Tibial artery (tissue), 4 donors: ENCODE data around the gene IL1RN.

Experiments
- DNase-seq, 2 donors: peaks; one replicate each; pipeline ENCODE4 v3.0.0-alpha.2; 2019
- H3K27ac ChIP-seq, 2 donors: fragments of 200-600 bp; sonication (generic) in 1 of 2; 1 replicate in 1 of 2; 2 replicates in 1 of 2; pipeline ENCODE4 v1.5.1; 2018 to 2019; ENCODE audit warnings: mild to moderate bottlenecking in 1 of 2
- H3K27me3 ChIP-seq, 2 donors: fragments of 200-600 bp; sonication (generic) in 1 of 2; one replicate each; pipeline versions ENCODE4 v1.5.1 to v1.6.0; 2016 to 2019
- H3K36me3 ChIP-seq, 3 donors: fragments of 200-600 bp; sonication (generic) in 2 of 3; one replicate each; pipeline ENCODE4 v1.5.1; 2016 to 2019; ENCODE audit warnings: mild to moderate bottlenecking in 2 of 3
- H3K4me1 ChIP-seq, 4 donors: fragments of 200-600 bp; sonication (generic) in 2 of 4; 1 replicate in 3 of 4; 2 replicates in 1 of 4; pipeline ENCODE4 v1.5.1; 2016 to 2019
- H3K4me3 ChIP-seq, 2 donors: fragments of 200-600 bp; sonication (generic) in 1 of 2; 1 replicate in 1 of 2; 2 replicates in 1 of 2; pipeline ENCODE4 v1.5.1; 2018 to 2019; ENCODE audit warnings: mild to moderate bottlenecking in 2 of 2
- H3K9me3 ChIP-seq, 3 donors: fragments of 200-600 bp; sonication (generic) in 1 of 3; one replicate each; pipeline ENCODE4 v1.5.1; 2016 to 2019
- CTCF ChIP-seq, 2 experiments: fragments of 200-600 bp in 1 of 2; fragments of 450-650 bp in 1 of 2; IDR thresholded peaks; one replicate each; pipeline ENCODE4 v1.5.1; 2017 to 2019; ENCODE audit warnings: antibody characterized with exemption in 2 of 2, mild to moderate bottlenecking in 1 of 2, moderate library complexity in 1 of 2
- intact Hi-C: fragments of 100-400 bp; cut with DNase I; formaldehyde crosslinking; loops from one replicate; pipeline ENCODE4 v1.15.0; 2023; ENCODE audit warnings: low total_unique reads

The IL1RN gene

DNA sequence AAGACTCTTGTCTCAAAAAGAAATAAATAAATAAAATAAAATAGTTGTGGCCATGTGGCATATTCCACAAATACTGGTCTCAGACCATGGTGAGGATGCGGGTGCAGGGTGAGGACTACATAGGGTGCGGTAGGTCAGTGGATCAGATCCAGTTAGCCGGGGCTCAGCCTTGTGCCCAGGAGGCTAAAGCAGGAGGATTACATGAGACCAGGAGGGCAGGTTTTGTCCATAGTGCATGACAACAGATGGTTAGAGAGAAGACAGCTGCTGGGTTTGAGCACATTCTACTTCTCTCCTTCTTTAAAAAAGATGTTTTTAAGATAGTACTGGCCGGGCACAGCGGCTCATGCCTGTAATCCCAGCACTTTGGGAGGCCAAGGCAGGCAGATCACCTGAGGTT lies 33.6 kb downstream of the IL1RN start:
- peak in 1 of 2 donors; percentile 38 for DNase-seq
- intact Hi-C loops, result no loop called here
- H3K9me3 ChIP-seq, result no peaks in the 10 kb centered on the region
- H3K4me1 ChIP-seq, result no peaks in the 10 kb centered on the region
- H3K27me3 ChIP-seq, result peaks cover 0 to 31% of the 10 kb centered on the region in 2 donors
- H3K36me3 ChIP-seq, result no peaks in the 10 kb centered on the region
- no peak overlapping the region for H3K4me3 ChIP-seq
- H3K27ac ChIP-seq, result no peak overlapping the region
- TF ChIP-seq CTCF (IDR thresholded peaks at IDR 0.05), result no peak

- no peak for TF ChIP-seq CTCF (IDR thresholded peaks at IDR 0.05)
- Histone ChIP-seq H3K27me3 (peaks cover 0 to 19% of the 10 kb centered on the region in 2 donors), H3K9me3 (no peaks in the 10 kb centered on the region), H3K36me3 (no peaks in the 10 kb centered on the region), H3K4me3 (no peak overlapping the region), H3K27ac (no peak overlapping the region), H3K4me1 (no peaks in the 10 kb centered on the region)
- intact Hi-C loops, result no loop called here
- peak in 1 of 2 donors; percentile 24 for DNase-seq
Measured at GRCh38 chr2:113162173-113162572, 34.8 kb downstream of the IL1RN start.

GRCh38 chr2:113162869-113163268 lies 35.5 kb downstream of the IL1RN start:
- no peaks in the 10 kb centered on the region for H3K9me3 ChIP-seq
- no peaks in the 10 kb centered on the region for H3K4me1 ChIP-seq
- DNase-seq, result no peak
- H3K27ac ChIP-seq, result no peak overlapping the region
- H3K4me3 ChIP-seq, result no peak overlapping the region
- H3K27me3 ChIP-seq, result peaks cover 0 to 12% of the 10 kb centered on the region in 2 donors
- no peaks in the 10 kb centered on the region for H3K36me3 ChIP-seq
- TF ChIP-seq CTCF (IDR thresholded peaks at IDR 0.05), result no peak
- intact Hi-C loops, result no loop called here

DNA sequence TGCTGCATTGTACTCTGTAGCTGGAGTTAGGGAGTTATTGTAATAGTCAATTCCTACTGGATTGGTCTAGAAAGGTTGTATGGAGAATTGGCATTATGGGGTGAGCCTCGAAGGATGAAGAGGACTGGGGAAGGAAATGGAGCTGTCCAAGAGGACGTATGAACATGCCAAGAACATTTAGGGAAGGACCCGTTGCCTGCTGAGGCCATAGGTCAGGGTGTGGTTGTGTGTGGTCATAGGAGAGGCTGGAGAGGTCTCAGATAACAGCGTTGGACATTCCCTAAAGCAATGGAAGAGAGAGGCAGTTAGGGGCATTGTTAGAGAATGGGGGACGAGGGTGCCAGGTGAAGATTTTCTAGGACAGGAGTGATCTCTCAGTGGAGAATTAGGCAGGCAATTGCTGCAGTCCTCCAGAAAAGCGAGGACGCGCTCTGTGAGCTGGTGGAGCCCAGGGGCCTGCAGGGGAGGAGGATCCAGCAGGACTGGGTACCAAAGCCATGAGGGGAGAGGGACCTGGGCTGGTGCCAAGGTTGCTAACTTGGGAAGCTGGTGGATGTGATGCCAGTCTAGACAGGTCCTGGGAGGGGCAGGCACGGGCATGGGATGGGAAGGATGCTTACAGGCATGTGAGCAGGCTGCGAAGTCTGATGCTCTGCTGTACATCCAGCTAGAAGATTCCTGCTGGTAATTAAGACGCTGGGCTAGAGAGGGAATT lies 37.0 kb downstream of the IL1RN start:
- no peak overlapping the region for H3K4me3 ChIP-seq
- H3K27ac ChIP-seq, result no peak overlapping the region
- intact Hi-C loops, result no loop called here
- DNase-seq, result peak in 1 of 2 donors; percentile 45
- no peaks in the 10 kb centered on the region for H3K9me3 ChIP-seq
- H3K4me1 ChIP-seq, result no peaks in the 10 kb centered on the region
- H3K36me3 ChIP-seq, result no peaks in the 10 kb centered on the region
- no peak for TF ChIP-seq CTCF (IDR thresholded peaks at IDR 0.05)
- peaks cover 0 to under 1% of the 10 kb centered on the region in 2 donors for H3K27me3 ChIP-seq

DNA sequence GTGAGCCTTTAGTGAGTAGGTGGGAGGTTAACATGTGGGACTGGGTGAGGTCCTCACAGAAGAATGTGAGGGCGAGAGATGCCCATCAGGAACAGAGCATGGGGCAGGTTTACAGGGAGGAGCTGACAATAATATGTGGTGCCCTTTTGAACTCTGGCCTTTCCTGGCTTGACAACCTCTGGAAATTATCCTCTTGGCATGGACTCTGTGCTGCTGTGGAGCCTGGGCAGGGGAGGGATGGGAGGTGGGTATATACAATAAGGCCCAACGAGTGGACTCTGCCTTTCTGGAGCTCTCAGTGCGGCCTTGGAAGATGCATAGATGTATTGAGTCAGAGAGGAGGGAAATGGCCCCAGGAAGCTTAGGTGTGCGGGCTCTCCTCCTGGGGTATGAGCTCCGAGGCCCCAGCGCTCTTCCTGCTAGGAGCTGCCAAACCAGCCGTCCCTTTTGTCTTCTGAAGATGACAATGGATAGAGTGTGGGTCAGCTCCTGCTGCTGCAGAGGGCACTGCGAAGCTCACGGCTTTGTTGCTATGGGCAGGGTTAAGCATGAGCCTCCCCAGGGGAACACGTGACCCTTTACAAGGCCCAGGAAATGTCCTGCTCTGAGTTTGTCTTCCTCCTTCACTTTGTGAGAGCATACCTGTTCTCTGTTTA lies 37.7 kb downstream of the IL1RN start:
- Histone ChIP-seq H3K27me3 (no peaks in the 10 kb centered on the region), H3K27ac (no peak overlapping the region), H3K36me3 (no peaks in the 10 kb centered on the region), H3K9me3 (no peaks in the 10 kb centered on the region), H3K4me3 (no peak overlapping the region), H3K4me1 (no peaks in the 10 kb centered on the region)
- TF ChIP-seq CTCF (IDR thresholded peaks at IDR 0.05), result no peak
- intact Hi-C loops, result no loop called here
- DNase-seq, result peak in 1 of 2 donors; percentile 27
